NCI-H146 treated with DMSO at 0.1 percent for 48 hours (cell line): Measurements from ENCODE around the gene CADM2.

Experiments
- DNase-seq: peaks from one replicate; lab custom pipeline; 2025; ENCODE audit not compliant: unreplicated experiment; lab: John Stamatoyannopoulos, UW

Gene CADM2

DNA sequence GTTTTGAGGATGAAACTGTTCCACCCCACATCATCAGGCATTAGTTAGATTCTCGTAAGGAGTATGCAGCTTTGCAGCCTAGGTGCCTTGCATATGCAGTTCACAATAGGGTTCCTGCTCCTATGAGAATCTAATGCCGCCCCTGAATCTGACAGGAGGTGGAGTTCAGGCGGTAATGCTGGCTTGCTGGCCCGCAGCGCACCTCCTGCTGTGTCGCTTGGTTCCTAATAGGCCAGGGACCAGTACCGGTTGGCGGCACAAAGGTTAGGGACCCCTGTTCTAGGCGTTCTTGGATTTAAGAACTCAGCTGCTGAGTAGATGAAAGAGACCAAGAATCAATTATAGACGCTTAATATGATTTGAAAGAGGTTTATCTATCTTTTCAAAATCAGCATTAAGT lies 595.4 kb downstream of the CADM2 start:
- no peak for DNase-seq

DNA sequence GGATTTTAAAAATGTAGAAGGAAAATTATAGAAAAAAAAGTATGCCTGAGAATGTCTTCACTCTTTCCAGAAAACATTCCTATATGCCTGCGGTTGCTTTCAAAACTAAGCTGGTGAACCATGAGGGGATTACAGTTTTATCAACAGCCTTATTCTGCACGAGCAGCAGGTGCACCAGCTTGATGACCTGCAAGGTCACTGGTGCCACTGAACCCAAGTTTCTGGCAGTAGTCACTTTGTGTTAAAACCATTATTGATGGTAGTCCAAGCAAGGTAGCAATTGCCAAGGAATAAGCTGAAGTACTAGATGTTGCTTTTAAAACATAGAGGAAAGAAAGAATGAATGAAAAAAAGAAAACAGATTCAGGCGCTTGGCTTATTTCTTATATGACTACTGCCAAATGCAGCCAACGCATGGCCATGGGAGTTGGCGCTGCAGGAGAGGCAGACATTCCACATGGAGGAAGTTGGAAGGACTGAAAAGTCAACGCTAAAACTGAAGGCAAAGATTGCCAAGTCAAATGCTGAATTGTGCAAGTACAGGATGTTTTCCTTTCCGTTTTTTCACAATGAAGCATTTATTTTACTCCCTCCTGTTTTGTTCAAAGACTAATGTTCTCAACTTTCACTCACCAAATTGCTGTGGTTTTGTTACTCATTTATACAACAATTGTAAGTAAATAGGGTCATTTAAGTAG lies 601.4 kb downstream of the CADM2 start:
- DNase-seq = peak; percentile 26

DNA sequence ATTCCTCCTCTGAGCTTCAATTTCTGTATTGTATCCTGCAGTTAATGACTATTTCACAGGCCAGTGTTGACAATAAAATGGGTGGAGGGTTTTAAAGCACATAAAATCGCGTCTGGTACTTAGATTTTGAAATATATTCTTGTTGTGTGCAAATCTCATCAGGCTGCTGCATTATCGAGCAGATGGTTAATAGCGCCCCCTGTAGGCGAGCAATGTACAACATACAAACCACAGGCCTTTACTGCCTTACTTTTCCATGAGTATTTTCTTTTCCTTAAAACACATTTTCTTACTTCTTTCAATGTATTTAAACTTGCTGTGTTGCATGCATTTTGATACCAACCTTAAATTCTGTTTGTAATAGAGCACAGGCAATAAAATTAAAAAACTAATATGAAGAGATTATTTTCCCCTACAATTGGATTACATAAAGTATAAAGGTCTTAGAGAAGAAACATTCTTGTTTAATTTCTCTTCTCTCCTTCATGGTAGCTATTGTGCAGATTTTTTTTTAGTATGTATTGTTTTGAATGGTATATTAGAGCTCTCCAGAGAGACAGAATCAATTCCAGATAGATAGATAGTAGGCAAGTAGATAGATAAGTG lies 608.4 kb downstream of the CADM2 start:
- DNase-seq = peak; percentile 37

DNA sequence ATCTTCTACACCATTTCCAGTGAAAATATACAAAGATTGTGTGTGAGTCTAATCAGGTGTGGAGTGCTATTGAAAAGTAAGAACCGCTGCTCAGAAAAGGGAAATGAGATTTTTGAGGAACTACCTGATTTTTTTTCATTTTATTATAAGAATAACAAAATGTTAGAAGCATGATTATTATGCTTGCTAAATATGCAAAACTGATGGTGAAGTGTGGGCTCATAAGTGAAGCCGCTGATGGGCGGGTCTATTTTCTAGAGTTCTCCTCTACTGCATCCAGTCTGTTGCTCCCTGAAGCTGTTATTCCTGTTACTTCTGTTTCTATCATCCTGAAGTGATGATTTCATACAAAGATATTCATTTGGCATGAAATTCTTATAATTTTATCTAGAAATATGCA lies 612.0 kb downstream of the CADM2 start:
- DNase-seq = no peak

GRCh38 chr3:85571835-85572234 lies 613.0 kb downstream of the CADM2 start:
- DNase-seq = no peak

DNA sequence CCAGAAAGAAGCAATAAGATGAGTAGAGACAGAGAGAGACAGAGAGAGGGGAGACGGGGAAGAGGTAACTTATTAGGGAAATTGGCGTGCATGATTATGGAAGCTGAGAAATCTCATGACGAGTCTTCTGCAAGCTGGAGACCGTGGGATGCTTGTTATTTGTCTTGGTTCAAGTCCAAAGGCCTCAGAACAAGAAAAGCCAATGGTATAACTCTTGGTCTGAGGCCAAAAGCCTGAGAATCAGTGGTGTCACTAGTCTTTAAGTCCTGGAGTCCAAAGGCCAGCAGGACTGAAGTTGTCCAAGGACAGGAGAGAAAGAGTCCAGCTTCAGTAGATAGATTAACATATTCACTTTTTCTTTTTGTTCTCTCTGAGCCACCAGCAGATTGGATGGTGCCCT lies 613.6 kb downstream of the CADM2 start:
- no peak for DNase-seq

DNA sequence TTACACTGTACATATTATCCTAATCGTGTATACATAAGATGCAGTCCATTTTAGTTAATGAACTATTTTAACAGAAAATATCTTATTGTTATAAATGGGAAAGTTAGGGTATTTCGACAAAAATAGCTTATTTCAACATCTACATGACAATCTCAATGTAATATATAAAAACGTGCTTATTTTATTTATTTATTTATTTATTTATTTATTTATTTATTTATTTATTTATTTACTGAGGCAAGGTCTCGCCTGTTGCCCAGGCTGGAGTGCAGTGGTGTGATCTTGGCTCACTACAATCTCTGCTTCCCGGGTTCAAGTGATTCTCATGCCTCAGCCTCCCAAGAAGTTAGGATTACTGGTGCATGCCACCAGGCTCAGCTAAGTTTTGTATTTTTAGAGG lies 614.2 kb downstream of the CADM2 start:
- DNase-seq = no peak

DNA sequence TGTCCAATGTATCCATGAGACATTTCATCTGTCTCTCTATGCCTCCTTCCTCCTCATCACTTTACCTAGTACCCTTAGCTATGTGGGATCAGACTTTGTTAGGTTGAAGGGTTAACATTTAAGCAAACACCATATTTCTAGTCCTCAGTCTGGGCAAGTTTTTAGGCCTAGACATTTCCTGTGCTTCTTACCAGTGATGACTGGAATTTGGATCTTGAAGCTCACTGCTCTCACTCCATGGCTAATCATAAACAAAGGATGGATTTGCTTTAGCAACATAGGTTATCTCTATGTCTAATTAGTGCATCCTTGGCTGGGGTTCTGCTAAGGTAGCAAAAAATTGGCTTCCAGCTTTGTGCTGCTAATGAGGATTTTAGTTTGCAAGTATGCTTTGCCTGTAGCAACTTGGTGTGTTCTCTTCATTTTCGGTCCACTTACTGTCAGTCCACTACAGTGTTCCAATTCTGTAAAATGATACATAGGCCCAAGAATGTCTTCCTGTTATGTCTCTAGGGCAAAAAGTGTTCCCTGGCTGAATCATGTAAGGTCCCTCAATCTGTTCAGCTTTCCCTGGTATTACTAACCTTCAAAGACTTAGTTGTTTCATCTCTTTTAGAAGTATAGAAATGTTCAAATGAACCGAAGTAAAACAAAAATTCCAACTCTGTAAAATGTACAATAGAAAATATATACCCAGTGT lies 615.4 kb downstream of the CADM2 start:
- DNase-seq = no peak

DNA sequence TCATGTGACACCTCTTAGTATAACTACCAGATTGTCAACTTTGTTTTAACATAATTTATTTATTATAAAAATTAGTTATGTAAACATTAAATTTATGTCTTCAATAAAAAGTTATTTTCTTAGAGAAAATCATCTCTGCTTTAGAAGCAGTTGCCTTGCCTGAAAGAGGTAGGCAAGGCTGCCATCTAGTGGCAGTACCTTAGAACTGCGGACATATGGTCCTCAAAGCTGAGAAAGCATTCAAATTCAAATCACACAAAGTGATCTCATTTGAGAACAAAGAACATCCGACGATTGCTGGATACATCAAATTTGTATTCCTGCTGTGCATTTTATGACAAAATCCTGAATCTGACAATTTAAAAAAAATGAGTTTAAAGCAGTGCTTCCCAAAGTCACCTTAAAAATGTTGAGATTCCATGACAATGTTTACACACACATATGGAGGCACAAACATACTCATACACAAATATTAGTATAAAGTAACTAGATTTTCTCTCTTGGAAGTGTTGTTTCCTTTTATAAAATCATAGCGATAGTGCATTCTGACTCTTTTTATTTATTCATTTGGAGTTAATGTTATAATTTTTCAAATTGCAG lies 617.4 kb downstream of the CADM2 start:
- peak; percentile 29 for DNase-seq

- no peak for DNase-seq
Observed at GRCh38 chr3:85576697-85577200, 618.0 kb downstream of the CADM2 start.

DNA sequence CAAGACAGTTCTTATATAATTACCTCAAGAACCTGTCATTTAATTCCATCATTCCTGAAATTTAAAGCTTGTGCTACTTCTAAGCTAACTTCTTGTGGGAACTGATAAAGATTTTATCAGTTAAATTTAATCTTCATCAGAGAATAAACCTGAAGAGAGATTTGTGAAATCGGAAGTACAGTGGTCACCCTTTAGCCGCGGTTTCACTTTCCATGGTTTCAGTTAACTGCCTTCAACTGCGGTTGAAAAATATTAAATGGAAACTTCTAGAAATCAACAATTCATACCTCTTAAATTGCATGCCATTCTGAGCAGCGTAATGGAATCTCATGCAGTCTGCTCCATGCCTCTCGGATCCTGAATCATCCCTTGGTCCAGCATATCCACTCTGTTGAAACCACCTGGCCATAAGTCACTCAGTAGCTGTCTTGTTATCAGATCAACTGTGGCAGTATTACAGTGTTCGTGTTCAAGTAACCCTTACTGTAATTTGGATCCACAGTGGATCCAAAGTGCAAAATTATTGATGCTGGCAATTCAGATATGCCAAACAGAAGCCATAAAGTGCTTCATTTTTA lies 626.1 kb downstream of the CADM2 start:
- no peak for DNase-seq

GRCh38 chr3:85586018-85586417 lies 627.2 kb downstream of the CADM2 start:
- DNase-seq = no peak

GRCh38 chr3:85589145-85589544 lies 630.4 kb downstream of the CADM2 start:
- no peak for DNase-seq

- DNase-seq = no peak
Observed at GRCh38 chr3:85591451-85591850, 632.7 kb downstream of the CADM2 start.

- DNase-seq = no peak
Observed at GRCh38 chr3:85592256-85592655, 633.5 kb downstream of the CADM2 start.

DNA sequence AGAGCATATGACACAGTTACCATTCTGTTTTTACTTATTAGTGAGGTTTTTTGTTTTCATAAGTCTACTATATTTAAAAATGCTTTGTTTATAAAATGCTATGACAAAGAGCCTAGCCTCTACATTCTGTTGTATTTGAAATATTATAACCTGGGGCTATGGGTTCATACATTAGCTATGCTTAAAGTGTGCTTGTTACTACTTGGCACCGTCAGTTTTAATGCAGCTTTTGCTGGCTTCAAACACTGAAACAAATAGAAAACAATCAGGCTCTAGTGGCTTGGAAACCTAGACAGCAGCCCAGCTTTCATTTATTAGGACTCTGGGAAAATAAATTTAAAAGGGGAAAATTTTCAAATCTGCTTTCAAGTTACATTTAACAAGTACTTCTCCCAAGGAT lies 635.9 kb downstream of the CADM2 start:
- DNase-seq = no peak

GRCh38 chr3:85603378-85603777 lies 644.6 kb downstream of the CADM2 start:
- DNase-seq = peak; percentile 65

DNA sequence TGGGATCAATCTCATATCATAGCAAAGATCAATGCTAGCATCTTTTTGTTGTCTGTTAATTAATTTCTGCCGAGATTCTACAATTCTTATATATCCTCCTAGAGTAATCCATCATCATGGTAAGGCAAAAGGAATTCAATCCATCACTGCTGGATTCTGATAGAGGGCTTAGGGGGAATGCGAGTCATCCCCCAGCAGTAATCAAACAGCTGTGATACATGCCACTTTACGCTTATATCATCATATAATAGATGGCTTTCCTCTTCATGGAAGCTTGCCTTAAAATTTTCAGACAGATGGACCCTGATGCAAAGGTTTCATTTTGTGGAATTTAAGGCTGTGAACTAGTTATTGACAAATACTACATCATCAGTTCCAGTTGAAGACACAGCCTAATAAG lies 645.9 kb downstream of the CADM2 start:
- no peak for DNase-seq

- no peak for DNase-seq
Observed at GRCh38 chr3:85605066-85605465, 646.3 kb downstream of the CADM2 start.

GRCh38 chr3:85626662-85627061 lies 667.9 kb downstream of the CADM2 start:
- DNase-seq = no peak

- DNase-seq = peak; percentile 22
Observed at GRCh38 chr3:85627932-85628331, 669.1 kb downstream of the CADM2 start.
